HepG2 (cell line): ENCODE measurements around the gene ABCF1. TPM values are rescaled to one million over a fixed set of nuclear protein-coding genes. Genes with fewer than 3 reads are reported as not detected.

Experiments used
- ARHGAP35 ChIP-seq: sonication (generic); formaldehyde crosslinking; IDR thresholded peaks from 2 replicates; pipeline ENCODE4 v1.9.0; 2022; ENCODE audit warnings: mild to moderate bottlenecking, inconsistent platforms, moderate library complexity, missing genetic modification reagents, borderline replicate concordance
- ATM ChIP-seq: fragments of 450-650 bp; IDR thresholded peaks from 2 replicates; pipeline ENCODE4 v1.7.1; 2017; ENCODE audit warnings: mild to moderate bottlenecking, borderline replicate concordance
- CBX5 ChIP-seq: sonication (generic); formaldehyde crosslinking; IDR thresholded peaks from 2 replicates; pipeline ENCODE4 v1.4.0; 2020; ENCODE audit warnings: missing genetic modification reagents, borderline replicate concordance
- CEBPG ChIP-seq: IDR thresholded peaks from 2 replicates; pipeline ENCODE4 v1.6.1; 2016
- EZH2 ChIP-seq: conservative IDR thresholded peaks from 2 replicates; pipeline ENCODE4 v1.6.1; 2012; ENCODE audit warnings: mild to moderate bottlenecking, low read depth, low read length, moderate library complexity
- FLYWCH1 ChIP-seq: sonication (generic); formaldehyde crosslinking; IDR thresholded peaks from 2 replicates; pipeline ENCODE4 v1.8.1; 2023; ENCODE audit warnings: mild to moderate bottlenecking, missing genetic modification reagents
- HIVEP1 ChIP-seq: sonication (generic); formaldehyde crosslinking; IDR thresholded peaks from 2 replicates; pipeline ENCODE4 v1.4.0; 2020; ENCODE audit warnings: mild to moderate bottlenecking, missing genetic modification reagents
- KAT7 ChIP-seq: IDR thresholded peaks from 2 replicates; pipeline ENCODE4 v1.6.1; 2018; ENCODE audit warnings: borderline replicate concordance, missing compliant biosample characterization
- MTERF4 ChIP-seq: sonication (generic); formaldehyde crosslinking; IDR thresholded peaks from 2 replicates; pipeline ENCODE4 v1.8.0; 2023; ENCODE audit warnings: mild to moderate bottlenecking, missing genetic modification reagents
- MYNN ChIP-seq: sonication (generic); formaldehyde crosslinking; IDR thresholded peaks from 2 replicates; pipeline ENCODE4 v1.4.0; 2020; ENCODE audit warnings: mild to moderate bottlenecking, low read depth, missing genetic modification reagents
- RAD51 ChIP-seq: fragments of 450-650 bp; IDR thresholded peaks from 2 replicates; pipeline ENCODE4 v1.6.1; 2016; ENCODE audit warnings: borderline replicate concordance
- REPIN1 ChIP-seq: sonication (generic); formaldehyde crosslinking; IDR thresholded peaks from 2 replicates; pipeline ENCODE4 v1.8.0; 2022; ENCODE audit warnings: missing genetic modification reagents, low read depth, mild to moderate bottlenecking, borderline replicate concordance
- RFXANK ChIP-seq: IDR thresholded peaks from 2 replicates; pipeline ENCODE4 v1.6.1; 2016
- SAP130 ChIP-seq: IDR thresholded peaks from 2 replicates; pipeline ENCODE4 v1.6.1; 2016; ENCODE audit warnings: low read depth
- ZBTB1 ChIP-seq: sonication (generic); formaldehyde crosslinking; IDR thresholded peaks from 2 replicates; pipeline ENCODE4 v1.4.0; 2020; ENCODE audit warnings: missing genetic modification reagents, borderline replicate concordance
- ZFAT ChIP-seq: sonication (generic); formaldehyde crosslinking; conservative IDR thresholded peaks from 2 replicates; pipeline ENCODE4 v1.8.1; 2023; ENCODE audit warnings: missing genetic modification reagents, inconsistent platforms
- ZKSCAN8 ChIP-seq: IDR thresholded peaks from 2 replicates; pipeline ENCODE4 v1.6.1; 2016; ENCODE audit warnings: borderline replicate concordance, missing genetic modification reagents, missing compliant biosample characterization
- ZMAT3 ChIP-seq: sonication (generic); formaldehyde crosslinking; conservative IDR thresholded peaks from 2 replicates; pipeline ENCODE4 v1.7.0; 2021; ENCODE audit warnings: missing genetic modification reagents
- ZNF234 ChIP-seq: sonication (generic); formaldehyde crosslinking; conservative IDR thresholded peaks from 2 replicates; pipeline ENCODE4 v1.5.1; 2020; ENCODE audit warnings: mild to moderate bottlenecking, missing genetic modification reagents
- ZNF281 ChIP-seq: sonication (generic); formaldehyde crosslinking; IDR thresholded peaks from 2 replicates; pipeline ENCODE4 v1.4.0; 2020; ENCODE audit warnings: missing genetic modification reagents, borderline replicate concordance
- ZNF282 ChIP-seq: fragments of 450-650 bp; IDR thresholded peaks from 2 replicates; pipeline ENCODE4 v1.6.1; 2018; ENCODE audit not compliant: partially characterized antibody
- ZNF431 ChIP-seq: sonication (generic); formaldehyde crosslinking; IDR thresholded peaks from 2 replicates; pipeline ENCODE4 v1.9.0; 2022; ENCODE audit warnings: missing genetic modification reagents, low read depth, mild to moderate bottlenecking, borderline replicate concordance
- ZNF460 ChIP-seq: sonication (generic); formaldehyde crosslinking; IDR thresholded peaks from 2 replicates; pipeline ENCODE4 v1.5.1; 2020; ENCODE audit warnings: missing genetic modification reagents, mild to moderate bottlenecking, borderline replicate concordance
- ZNF510 ChIP-seq: sonication (generic); formaldehyde crosslinking; IDR thresholded peaks from 2 replicates; pipeline ENCODE4 v1.4.0; 2020; ENCODE audit warnings: low read depth, mild to moderate bottlenecking, missing genetic modification reagents
- ZNF710 ChIP-seq: sonication (generic); formaldehyde crosslinking; IDR thresholded peaks from 2 replicates; pipeline ENCODE4 v1.5.0; 2020; ENCODE audit warnings: mild to moderate bottlenecking, missing genetic modification reagents, borderline replicate concordance
- ZZZ3 ChIP-seq: sonication (generic); formaldehyde crosslinking; IDR thresholded peaks from 2 replicates; pipeline ENCODE4 v1.4.0; 2020; ENCODE audit warnings: missing genetic modification reagents, mild to moderate bottlenecking, borderline replicate concordance
- polyA plus RNA-seq, 8 experiments: library from polyadenylated mRNA; depleted of rRNA in 3 of 8; stranded (reverse) in 7 of 8; unstranded in 1 of 8; fragments of >200 nt; fragmentation: Illumina TruSeq in 4 of 8; extraction: Trizol in 4 of 8; gene quantifications; 2 replicates each; pipeline versions ENCODE4 v1.2.1 to v1.2.3, GENCODE V29; 2011 to 2016; ENCODE audit warnings: low read depth in 4 of 8, missing spikeins in 1 of 8, mixed read lengths in 1 of 8; ENCODE audit not compliant: insufficient read depth in 1 of 8
- total RNA-seq, 5 experiments: library from RNA; depleted of rRNA; stranded (reverse); fragments of >200 nt; fragmentation: Illumina TruSeq; extraction: Trizol; gene quantifications; 2 replicates each; pipeline ENCODE4 v1.2.3, GENCODE V29; 2016; ENCODE audit warnings: low read depth in 1 of 5

Gene ABCF1
- total and polyA plus RNA-seq, 2 of the 13 experiments (the other 11 are each of a cell fraction or from before 2014, with no cell fraction given): 25.4 to 98.9 TPM

GRCh38 chr6:30556066-30556905 lies 15.0 kb upstream of the ABCF1 start, which contains the start of gene GNL1 (continued):
- TF ChIP-seq ZZZ3 (CRISPR knock-in tag): no peak
- TF ChIP-seq ZNF282: no peak
- no peak for TF ChIP-seq EZH2
- peak; percentile 90 for TF ChIP-seq HIVEP1 (CRISPR knock-in tag)
- TF ChIP-seq SAP130 (CRISPR knock-in tag): peak; percentile 80
- 0 out of 2 replicates have a peak, but pooled peaks have one; percentile 16 for TF ChIP-seq ZMAT3
- no peak for TF ChIP-seq ARHGAP35 (CRISPR knock-in tag)
- no peak; the same call in 1 of the 2 replicates for TF ChIP-seq REPIN1 (CRISPR knock-in tag)
- no peak; the same call in 1 of the 2 replicates for TF ChIP-seq CBX5 (CRISPR knock-in tag)
- TF ChIP-seq ZFAT: no peak
- TF ChIP-seq ZKSCAN8 (CRISPR knock-in tag): peak; percentile 65; the same call in 1 of the 2 replicates
- 0 out of 2 replicates have a peak, but pooled peaks have one; percentile 7 for TF ChIP-seq ZNF281 (CRISPR knock-in tag)
- no peak for TF ChIP-seq MYNN
- TF ChIP-seq FLYWCH1: no peak
- TF ChIP-seq RAD51: no peak
- no peak for TF ChIP-seq KAT7 (CRISPR knock-in tag)
- no peak for TF ChIP-seq ZNF431 (CRISPR knock-in tag)
- TF ChIP-seq ATM: no peak
- TF ChIP-seq ZNF460 (CRISPR knock-in tag): no peak
- TF ChIP-seq MTERF4 (CRISPR knock-in tag): no peak
- no peak; the same call in 1 of the 2 replicates for TF ChIP-seq ZNF710 (CRISPR knock-in tag)
- peak; percentile 34 for TF ChIP-seq CEBPG (CRISPR knock-in tag)
- peak; percentile 12; the same call in 1 of the 2 replicates for TF ChIP-seq ZBTB1
- no peak for TF ChIP-seq ZNF510
- TF ChIP-seq RFXANK: no peak
- TF ChIP-seq ZNF234: no peak; the same call in 1 of the 2 replicates
